Retinal pigment epithelial cell (primary cell): ENCODE data around the gene ASB1.

ENCODE experiments used
- DNase-seq: peaks from one replicate; pipeline ENCODE4 v3.0.0-alpha.2; 2010; ENCODE audit warnings: low read depth
- H3K4me3 ChIP-seq: 2 replicates; pipeline ENCODE4 v1.5.1; 2011; ENCODE audit warnings: mild to moderate bottlenecking, low read length, control low read depth, moderate library complexity
- TF ChIP-seq, protein P1 (sequence below): conservative IDR thresholded peaks from 2 replicates; pipeline ENCODE4 v1.5.1; 2011; ENCODE audit warnings: low read depth, low read length, control low read depth, inconsistent platforms

ASB1 gene

DNA sequence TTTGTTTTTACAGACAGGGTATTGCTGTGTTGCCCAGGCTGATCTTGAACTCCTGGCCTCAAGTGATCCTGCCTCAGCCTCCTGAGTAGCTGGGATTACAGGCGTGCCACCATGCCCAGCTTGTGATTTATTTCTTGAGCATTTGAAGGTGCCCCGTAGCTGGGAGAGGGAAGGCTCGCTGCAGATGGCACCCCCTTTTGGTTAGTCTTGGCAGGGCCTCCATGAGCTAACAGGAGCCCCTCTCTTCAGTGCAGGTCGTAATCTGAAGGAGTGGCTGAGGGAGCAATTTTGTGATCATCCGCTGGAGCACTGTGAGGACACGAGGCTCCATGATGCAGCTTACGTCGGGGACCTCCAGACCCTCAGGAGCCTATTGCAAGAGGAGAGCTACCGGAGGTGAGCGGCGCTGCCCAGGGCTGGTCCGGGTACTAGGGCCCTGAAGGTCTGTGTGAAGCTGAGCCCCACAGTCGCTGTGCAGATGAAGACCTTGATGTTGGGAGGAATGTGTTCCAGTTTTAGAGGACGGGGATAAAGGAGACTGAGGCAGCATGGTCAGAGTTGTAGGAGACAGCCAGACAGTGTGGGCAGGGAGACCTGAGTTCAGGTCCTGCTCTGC is 6.7 kb downstream of the ASB1 start:
- TF ChIP-seq, protein P1, sequence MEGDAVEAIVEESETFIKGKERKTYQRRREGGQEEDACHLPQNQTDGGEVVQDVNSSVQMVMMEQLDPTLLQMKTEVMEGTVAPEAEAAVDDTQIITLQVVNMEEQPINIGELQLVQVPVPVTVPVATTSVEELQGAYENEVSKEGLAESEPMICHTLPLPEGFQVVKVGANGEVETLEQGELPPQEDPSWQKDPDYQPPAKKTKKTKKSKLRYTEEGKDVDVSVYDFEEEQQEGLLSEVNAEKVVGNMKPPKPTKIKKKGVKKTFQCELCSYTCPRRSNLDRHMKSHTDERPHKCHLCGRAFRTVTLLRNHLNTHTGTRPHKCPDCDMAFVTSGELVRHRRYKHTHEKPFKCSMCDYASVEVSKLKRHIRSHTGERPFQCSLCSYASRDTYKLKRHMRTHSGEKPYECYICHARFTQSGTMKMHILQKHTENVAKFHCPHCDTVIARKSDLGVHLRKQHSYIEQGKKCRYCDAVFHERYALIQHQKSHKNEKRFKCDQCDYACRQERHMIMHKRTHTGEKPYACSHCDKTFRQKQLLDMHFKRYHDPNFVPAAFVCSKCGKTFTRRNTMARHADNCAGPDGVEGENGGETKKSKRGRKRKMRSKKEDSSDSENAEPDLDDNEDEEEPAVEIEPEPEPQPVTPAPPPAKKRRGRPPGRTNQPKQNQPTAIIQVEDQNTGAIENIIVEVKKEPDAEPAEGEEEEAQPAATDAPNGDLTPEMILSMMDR = peak; percentile 16
- DNase-seq = no peak
- H3K4me3 ChIP-seq = no peak overlapping the region

DNA sequence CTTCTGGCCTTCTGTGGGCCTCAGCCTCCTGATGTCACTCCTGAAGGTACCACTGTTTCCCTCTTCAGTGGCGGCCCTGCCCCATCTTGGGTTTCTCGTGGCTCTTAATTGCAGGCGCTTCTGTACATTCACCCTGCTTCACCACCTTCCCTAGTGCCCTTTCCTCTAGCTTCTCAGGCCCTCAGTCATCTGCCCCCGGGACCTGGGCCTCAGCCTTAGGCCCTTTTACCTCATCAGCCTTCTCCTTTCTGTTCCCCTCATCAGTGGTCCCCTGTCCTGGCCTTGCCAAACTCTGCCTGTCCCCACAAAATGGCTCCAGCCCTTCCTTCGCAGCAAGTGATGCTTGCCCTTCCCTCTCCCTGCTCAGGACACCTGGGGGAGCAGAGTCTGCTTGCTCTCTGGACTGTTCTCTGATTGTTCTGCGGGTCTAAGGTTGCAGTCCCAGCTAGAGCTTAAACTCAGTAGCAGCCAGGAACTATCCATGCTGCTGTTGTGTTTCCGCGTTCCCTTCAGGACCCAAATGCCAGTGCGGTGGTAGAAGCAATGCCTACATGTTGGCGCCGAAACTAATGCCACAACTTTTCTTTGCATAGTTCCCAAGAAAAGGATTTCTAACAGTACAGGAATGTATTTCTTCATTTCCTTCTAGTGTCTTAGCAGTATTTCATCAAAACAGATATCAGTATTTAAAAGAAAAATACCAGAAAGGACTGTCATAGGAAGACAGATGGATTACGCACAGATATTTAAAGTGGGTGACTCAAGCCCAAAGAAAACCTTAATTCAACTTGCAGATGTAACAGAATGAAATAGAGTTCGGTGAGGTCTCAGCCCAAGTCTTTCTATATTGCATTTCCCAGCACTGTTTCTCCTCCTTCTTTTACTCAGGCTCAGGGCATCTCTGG is 7.5 kb downstream of the ASB1 start:
- no peak overlapping the region for H3K4me3 ChIP-seq
- TF ChIP-seq, protein P1 = no peak
- no peak for DNase-seq

GRCh38 chr2:238434846-238435751 is 8.4 kb downstream of the ASB1 start:
- no peak overlapping the region for H3K4me3 ChIP-seq

DNA sequence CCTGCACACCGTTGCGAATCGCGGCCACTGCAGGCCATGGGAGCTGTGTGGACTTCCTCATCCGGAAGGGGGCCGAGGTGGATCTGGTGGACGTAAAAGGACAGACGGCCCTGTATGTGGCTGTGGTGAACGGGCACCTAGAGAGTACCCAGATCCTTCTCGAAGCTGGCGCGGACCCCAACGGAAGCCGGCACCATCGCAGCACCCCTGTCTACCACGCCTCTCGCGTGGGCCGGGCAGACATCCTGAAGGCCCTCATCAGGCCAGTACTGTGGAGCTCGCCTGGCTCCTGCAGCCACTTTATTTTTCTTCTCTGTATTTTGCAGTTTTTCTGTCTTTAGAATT is 9.0 kb downstream of the ASB1 start:
- no peak overlapping the region for H3K4me3 ChIP-seq
- TF ChIP-seq, protein P1 = no peak
- no peak for DNase-seq

More at GRCh38 chr2:238434846-238435751, 8.4 kb downstream of the ASB1 start:
- no peak for DNase-seq
- TF ChIP-seq, protein P1 = no peak

- no peak for DNase-seq
- TF ChIP-seq, protein P1 = no peak
- H3K4me3 ChIP-seq = no peak overlapping the region
Observed at GRCh38 chr2:238438856-238439849, 12.4 kb downstream of the ASB1 start.

GRCh38 chr2:238439917-238440316 is 13.2 kb downstream of the ASB1 start:
- H3K4me3 ChIP-seq = no peak overlapping the region
- DNase-seq = no peak
- TF ChIP-seq, protein P1 = no peak
